GM20431 (cell line): ENCODE measurements around the gene TPRG1L.

Experiments
- in situ Hi-C: fragments of 300-500 bp; cut with MseI, MboI; formaldehyde crosslinking; loops from one replicate; pipeline ENCODE4 v1.15.0; 2020; ENCODE audit warnings: low sequenced_read_pairs; ENCODE audit not compliant: unreplicated experiment

TPRG1L gene

GRCh38 chr1:3673381-3674099, 48.7 kb downstream of the TPRG1L start:
- in situ Hi-C loops, result no loop called here

DNA sequence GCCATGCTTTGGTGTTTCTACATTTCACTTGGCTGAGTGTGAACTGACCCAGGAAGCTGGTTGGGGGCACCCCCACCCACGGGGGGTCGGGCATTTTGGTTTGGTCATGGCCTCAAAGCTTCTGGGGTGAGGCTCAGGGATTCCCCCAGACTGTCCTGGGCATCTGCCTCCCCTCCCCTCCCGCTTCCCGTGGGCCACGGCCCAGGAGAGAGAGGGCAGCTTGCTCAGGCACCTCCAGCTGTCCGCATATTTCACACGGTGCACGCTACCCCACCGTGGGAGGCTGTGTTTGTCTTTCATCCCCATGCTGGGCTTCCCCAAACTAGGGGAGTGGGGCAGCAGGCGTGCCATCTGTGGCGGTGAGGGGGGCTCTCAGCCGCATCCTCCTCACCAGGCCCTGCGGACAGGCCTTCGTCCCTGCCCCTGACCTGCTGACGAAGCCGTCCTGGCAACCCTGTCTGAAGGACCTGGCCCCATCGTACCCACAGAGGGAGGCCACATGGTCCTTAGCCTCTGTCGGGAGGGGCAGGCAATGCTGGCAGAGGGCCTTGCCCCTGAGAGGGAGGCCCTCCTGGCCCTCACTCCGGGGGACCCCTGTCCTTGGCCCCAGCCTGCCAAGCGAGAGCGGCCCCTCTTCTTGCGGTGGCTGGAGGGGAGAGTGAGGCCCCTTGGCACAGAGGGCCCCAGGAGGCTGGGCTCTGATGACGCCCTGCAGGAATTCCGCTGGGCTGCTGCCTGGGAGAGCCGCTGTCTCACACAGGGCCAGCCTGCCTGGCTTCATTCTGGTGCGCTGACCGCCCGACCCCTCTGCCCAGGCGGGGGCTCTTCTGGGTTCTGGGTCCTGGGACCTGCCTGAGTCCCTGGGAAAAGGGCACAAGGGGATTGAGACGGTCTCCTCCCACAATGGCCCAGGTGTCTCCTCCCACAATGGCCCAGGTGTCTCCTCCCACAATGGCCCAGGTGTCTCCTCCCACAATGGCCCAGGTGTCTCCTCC, 49.6 kb downstream of the TPRG1L start:
- in situ Hi-C loops, result no loop called here

DNA sequence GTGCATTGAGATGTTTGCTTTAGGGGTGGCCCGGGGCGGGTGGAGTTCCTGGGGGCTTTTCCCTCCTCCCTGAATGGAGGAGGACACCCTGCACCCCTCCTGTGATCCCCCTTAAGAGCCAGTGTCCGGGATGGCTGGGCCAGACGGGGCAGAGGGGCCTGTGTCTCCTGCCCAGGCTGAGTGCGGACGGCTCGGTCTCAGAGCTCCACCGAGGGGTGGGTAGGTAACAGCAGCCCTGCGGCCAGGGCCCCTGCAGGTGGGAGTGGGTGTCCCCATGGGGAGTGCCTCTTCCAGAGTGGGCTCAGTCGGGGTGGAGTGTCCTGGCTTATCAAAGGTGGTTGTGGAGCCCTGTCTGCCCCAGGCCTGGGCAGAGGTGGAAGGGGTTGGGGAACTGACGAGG, 50.6 kb downstream of the TPRG1L start:
- in situ Hi-C loops, result no loop called here

DNA sequence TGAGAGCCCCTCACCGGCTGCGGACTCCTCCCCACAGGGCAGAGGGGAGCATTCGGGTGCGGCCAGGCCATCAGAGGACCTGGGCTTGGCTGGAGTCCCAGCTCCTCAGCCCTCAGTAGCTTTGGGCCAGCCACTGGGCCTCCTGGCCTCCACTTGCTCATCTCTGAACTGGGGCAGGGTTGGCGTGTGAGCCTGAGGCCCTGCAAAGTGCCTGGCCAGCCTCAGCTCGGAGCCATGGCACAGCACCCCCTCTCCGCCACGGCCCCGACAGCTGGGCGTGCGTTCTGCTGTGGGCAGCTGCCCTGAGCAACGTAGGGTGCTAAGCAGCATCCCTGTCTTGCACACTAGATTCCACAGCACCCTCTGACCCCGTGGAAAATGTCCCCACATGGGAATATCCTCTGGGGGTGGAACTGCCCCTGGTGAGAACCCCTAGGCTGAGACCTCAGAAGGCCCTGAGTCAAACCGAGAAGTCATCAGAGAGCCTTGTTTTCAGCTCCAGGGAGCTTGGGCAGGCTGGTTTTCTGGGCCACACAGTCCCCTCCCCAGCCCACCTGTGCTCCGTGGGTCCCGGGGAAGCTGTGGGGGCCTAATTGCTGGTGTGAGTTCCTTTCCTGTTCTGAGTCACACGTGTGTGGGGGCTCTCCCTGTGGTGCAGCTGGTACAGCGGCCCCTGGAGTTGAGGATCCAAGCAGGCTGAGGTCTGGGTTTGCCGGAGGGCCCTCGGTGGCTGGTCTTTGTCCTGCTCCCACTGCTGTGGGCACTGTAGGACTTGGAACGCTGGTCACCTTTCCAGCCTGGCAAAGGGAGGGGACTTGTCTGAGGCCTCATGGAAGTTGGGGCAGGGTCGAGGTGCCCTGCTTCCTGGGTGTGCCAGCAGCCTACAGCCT, 52.0 kb downstream of the TPRG1L start:
- in situ Hi-C loops, result no loop called here

DNA sequence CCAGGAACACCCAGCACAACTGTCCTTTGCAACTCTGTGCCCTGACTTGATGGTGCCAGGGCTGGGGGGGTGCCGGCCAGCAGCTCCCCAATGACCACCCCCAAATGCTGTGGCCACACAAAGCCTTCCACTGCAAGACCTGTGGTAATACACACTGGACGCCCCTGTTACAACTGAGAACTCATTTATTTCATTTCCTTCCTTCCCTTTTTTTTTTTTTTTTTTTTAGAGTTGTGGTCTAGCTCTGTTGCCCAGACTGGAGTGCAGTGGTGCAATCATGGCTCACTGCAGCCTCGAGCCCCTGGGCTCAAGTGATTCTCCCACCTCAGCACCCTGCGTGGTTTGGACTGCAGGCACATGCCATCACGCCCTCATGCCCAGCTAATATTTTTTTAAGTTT, 52.7 kb downstream of the TPRG1L start:
- in situ Hi-C loops, result no loop called here

- in situ Hi-C loops, result no loop called here
Measured at GRCh38 chr1:3678361-3679097, 53.7 kb downstream of the TPRG1L start.

DNA sequence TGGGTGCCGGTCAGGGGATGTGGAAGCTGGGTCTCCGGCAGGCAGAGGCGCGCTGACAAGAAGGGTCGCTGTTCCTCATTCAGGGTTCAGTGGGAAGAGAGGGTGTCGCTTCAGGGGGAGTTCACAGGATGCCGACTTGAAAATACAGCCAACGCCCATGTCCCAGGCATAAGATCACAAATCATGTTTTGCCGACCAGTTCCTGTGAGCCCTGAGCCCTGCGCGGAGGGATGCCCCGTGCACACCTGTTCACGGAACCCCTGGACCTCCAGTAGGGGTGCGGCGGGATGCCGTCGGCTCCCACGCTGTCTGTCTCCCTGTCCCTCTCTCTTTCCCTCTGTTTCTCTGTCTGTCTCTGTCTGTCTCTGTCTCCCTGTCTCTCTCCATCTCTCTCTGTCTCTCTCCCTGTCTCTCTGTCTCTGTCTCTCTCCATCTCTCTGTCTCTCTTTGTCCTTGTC, 54.3 kb downstream of the TPRG1L start:
- in situ Hi-C loops, result no loop called here
